ENCODE data around the gene BICRAL.

- TF ChIP-seq, protein P1, sequence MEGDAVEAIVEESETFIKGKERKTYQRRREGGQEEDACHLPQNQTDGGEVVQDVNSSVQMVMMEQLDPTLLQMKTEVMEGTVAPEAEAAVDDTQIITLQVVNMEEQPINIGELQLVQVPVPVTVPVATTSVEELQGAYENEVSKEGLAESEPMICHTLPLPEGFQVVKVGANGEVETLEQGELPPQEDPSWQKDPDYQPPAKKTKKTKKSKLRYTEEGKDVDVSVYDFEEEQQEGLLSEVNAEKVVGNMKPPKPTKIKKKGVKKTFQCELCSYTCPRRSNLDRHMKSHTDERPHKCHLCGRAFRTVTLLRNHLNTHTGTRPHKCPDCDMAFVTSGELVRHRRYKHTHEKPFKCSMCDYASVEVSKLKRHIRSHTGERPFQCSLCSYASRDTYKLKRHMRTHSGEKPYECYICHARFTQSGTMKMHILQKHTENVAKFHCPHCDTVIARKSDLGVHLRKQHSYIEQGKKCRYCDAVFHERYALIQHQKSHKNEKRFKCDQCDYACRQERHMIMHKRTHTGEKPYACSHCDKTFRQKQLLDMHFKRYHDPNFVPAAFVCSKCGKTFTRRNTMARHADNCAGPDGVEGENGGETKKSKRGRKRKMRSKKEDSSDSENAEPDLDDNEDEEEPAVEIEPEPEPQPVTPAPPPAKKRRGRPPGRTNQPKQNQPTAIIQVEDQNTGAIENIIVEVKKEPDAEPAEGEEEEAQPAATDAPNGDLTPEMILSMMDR (IDR thresholded peaks at IDR 0.05; ENCODE audit: low read depth, low read length, poor library complexity, severe bottlenecking), result no peak
- TF ChIP-seq EZH2phosphoT487 (IDR thresholded peaks at IDR 0.05; ENCODE audit: borderline replicate concordance, low read length), result no peak
These were observed 35.1 kb upstream of the BICRAL start for GRCh38 chr6:42746463-42747391.
